Heart left ventricle (tissue), 13 donors: ENCODE measurements around the gene CTTNBP2NL.

Experiments used
- POLR2A ChIP-seq, 2 donors: fragments of 450-650 bp; IDR thresholded peaks; one replicate each; pipeline ENCODE4 v1.6.1; 2017; ENCODE audit warnings: antibody characterized with exemption in 2 of 2, mild to moderate bottlenecking in 2 of 2, moderate library complexity in 2 of 2
- TF ChIP-seq, protein P1 (sequence below), 12 donors: fragments of 200-600 bp; sonication (generic) in 4 of 12; IDR thresholded peaks; one replicate each; pipeline versions ENCODE4 v1.5.0 to v1.8.0; 2018 to 2022; ENCODE audit warnings: antibody characterized with exemption in 12 of 12, mild to moderate bottlenecking in 5 of 12
- donor health status: ischemic (EF 13 %, LVEDD 7.1; RV severe dilation, severe dysfunction).
- donor health status: DM: no; HTN: yes; CAD: no.
- donor health status: DM: no; HTN: no; CAD: no.
- donor health status: ischemic (EF 25% LVEDD 6.9; RV normal size, moderate dysfunction).
- donor health status: ischemic (EF 25% LVEDD 5.7; RV mildly dilated, moderate dysfunction).
- donor health status: ischemic (EF 35%, LVEDD 5.7; RV mildly dilated, moderate dysfunction).
- donor health status: nonischemic (EF 11% LVEDD 7.7; RV severe dilation, severe dysfunction).
- donor health status: DM: yes; HTN: yes; CAD: no.
- donor health status: PGD.
- donor health status: ischemic (EF 29% LVEDD 5.4; RV normal size, mild dysfunction).
- donor health status: nonischemic (EF 23%, LVEDD 6.1; RV moderate dilation, normal function).

GRCh38 chr1:112509660-112510178 lies 113.7 kb downstream of the CTTNBP2NL start:
- TF ChIP-seq, protein P1, sequence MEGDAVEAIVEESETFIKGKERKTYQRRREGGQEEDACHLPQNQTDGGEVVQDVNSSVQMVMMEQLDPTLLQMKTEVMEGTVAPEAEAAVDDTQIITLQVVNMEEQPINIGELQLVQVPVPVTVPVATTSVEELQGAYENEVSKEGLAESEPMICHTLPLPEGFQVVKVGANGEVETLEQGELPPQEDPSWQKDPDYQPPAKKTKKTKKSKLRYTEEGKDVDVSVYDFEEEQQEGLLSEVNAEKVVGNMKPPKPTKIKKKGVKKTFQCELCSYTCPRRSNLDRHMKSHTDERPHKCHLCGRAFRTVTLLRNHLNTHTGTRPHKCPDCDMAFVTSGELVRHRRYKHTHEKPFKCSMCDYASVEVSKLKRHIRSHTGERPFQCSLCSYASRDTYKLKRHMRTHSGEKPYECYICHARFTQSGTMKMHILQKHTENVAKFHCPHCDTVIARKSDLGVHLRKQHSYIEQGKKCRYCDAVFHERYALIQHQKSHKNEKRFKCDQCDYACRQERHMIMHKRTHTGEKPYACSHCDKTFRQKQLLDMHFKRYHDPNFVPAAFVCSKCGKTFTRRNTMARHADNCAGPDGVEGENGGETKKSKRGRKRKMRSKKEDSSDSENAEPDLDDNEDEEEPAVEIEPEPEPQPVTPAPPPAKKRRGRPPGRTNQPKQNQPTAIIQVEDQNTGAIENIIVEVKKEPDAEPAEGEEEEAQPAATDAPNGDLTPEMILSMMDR (IDR thresholded peaks at IDR 0.05): no peak
- no peak for TF ChIP-seq POLR2A (IDR thresholded peaks at IDR 0.05)
